Liver (tissue), 9 donors: ENCODE results near the gene ATP2A3. TPM values are rescaled to one million over a fixed set of nuclear protein-coding genes. Genes with fewer than 3 reads are reported as not detected.

Experiments
- DNase-seq: peaks from one replicate; pipeline ENCODE4 v3.0.0-alpha.2; 2017; ENCODE audit warnings: low spot score
- H3K27ac ChIP-seq, 2 donors: one replicate each; pipeline ENCODE4 v1.7.0; 2013; ENCODE audit warnings: inconsistent platforms in 2 of 2, low read length in 2 of 2, control low read depth in 1 of 2, low read depth in 1 of 2, mild to moderate bottlenecking in 1 of 2
- H3K27me3 ChIP-seq, 4 donors: one replicate each; pipeline versions ENCODE4 v1.6.1 to v1.7.0; 2013; ENCODE audit warnings: low read length in 3 of 4, inconsistent platforms in 1 of 4, mild to moderate bottlenecking in 1 of 4, moderate library complexity in 1 of 4; ENCODE audit not compliant: control insufficient read depth in 4 of 4, insufficient read depth in 4 of 4
- H3K36me3 ChIP-seq, 4 donors: one replicate each; pipeline versions ENCODE4 v1.6.1 to v1.7.0; 2013; ENCODE audit warnings: low read length in 3 of 4, mild to moderate bottlenecking in 3 of 4, low read depth in 1 of 4, moderate library complexity in 1 of 4; ENCODE audit not compliant: control insufficient read depth in 4 of 4, insufficient read depth in 3 of 4
- H3K4me1 ChIP-seq, 4 donors: one replicate each; pipeline versions ENCODE4 v1.6.1 to v1.7.0; 2013; ENCODE audit warnings: low read length in 3 of 4, mild to moderate bottlenecking in 3 of 4, moderate library complexity in 1 of 4; ENCODE audit not compliant: control insufficient read depth in 4 of 4, insufficient read depth in 4 of 4
- H3K4me3 ChIP-seq, 3 donors: one replicate each; pipeline versions ENCODE4 v1.6.1 to v1.7.0; 2013; ENCODE audit warnings: low read length in 3 of 3, control low read depth in 1 of 3, low read depth in 1 of 3, mild to moderate bottlenecking in 1 of 3
- H3K9ac ChIP-seq, 2 donors: one replicate each; pipeline ENCODE4 v1.7.0; 2013; ENCODE audit warnings: low read length in 2 of 2, mild to moderate bottlenecking in 2 of 2, moderate library complexity in 2 of 2, control low read depth in 1 of 2, low read depth in 1 of 2
- H3K9me3 ChIP-seq, 4 donors: one replicate each; pipeline versions ENCODE4 v1.6.1 to v1.7.0; 2013; ENCODE audit warnings: low read length in 3 of 4; ENCODE audit not compliant: control insufficient read depth in 4 of 4
- ATF3 ChIP-seq: IDR thresholded peaks from 2 replicates; pipeline ENCODE4 v1.6.1; 2016; ENCODE audit warnings: antibody characterized with exemption
- CTCF ChIP-seq: fragments of 150-350 bp; IDR thresholded peaks from 2 replicates; pipeline ENCODE4 v1.5.1; 2017; ENCODE audit warnings: improper control_type of control experiment, low read depth, low read length; ENCODE audit not compliant: missing input control
- EGR1 ChIP-seq, 2 donors: IDR thresholded peaks; 2 replicates each; pipeline ENCODE4 v1.6.1; 2016 to 2018; ENCODE audit warnings: antibody characterized with exemption in 2 of 2, low read depth in 2 of 2
- FOXA2 ChIP-seq: IDR thresholded peaks from 2 replicates; pipeline ENCODE4 v1.6.1; 2016; ENCODE audit warnings: antibody characterized with exemption
- HNF4A ChIP-seq, 2 donors: conservative IDR thresholded peaks; 2 replicates each; pipeline ENCODE4 v1.6.1; 2016; ENCODE audit warnings: antibody characterized with exemption in 2 of 2, mild to moderate bottlenecking in 2 of 2
- HNF4G ChIP-seq: IDR thresholded peaks from 2 replicates; pipeline ENCODE4 v1.6.1; 2016; ENCODE audit warnings: antibody characterized with exemption
- JUND ChIP-seq, 2 donors: IDR thresholded peaks; 2 replicates each; pipeline ENCODE4 v1.6.1; 2016; ENCODE audit warnings: antibody characterized with exemption in 2 of 2
- RAD21 ChIP-seq, 2 donors: IDR thresholded peaks; 2 replicates each; pipeline ENCODE4 v1.6.1; 2016; ENCODE audit warnings: antibody characterized with exemption in 2 of 2, mild to moderate bottlenecking in 2 of 2
- REST ChIP-seq: IDR thresholded peaks from 2 replicates; pipeline ENCODE4 v1.6.1; 2016; ENCODE audit warnings: antibody characterized with exemption, mild to moderate bottlenecking
- RXRA ChIP-seq, 2 donors: IDR thresholded peaks; 2 replicates each; pipeline ENCODE4 v1.6.1; 2017 to 2018; ENCODE audit warnings: antibody characterized with exemption in 2 of 2, mild to moderate bottlenecking in 1 of 2
- SP1 ChIP-seq: IDR thresholded peaks from 2 replicates; pipeline ENCODE4 v1.6.1; 2018; ENCODE audit warnings: antibody characterized with exemption, mild to moderate bottlenecking
- TAF1 ChIP-seq: conservative IDR thresholded peaks from 2 replicates; pipeline ENCODE4 v1.6.1; 2016; ENCODE audit warnings: antibody characterized with exemption, mild to moderate bottlenecking
- WGBS: extraction: QIAGEN DNeasy Blood & Tissue Kit; methylation state at CpG from one replicate; pipeline ENCODE4 v1.1.7; 2013; 5-methylcytosine and 5-hydroxymethylcytosine counted together
- polyA plus RNA-seq, 2 donors: library from polyadenylated mRNA; stranded (reverse) in 1 of 2; unstranded in 1 of 2; fragments of 200-250 nt in 1 of 2; fragments of >200 nt in 1 of 2; fragmentation: Nextera tagmentation in 1 of 2; extraction: Ambion mirVana in 1 of 2; gene quantifications; one replicate each; pipeline versions ENCODE4 v1.2.1 to v1.2.3, GENCODE V29; 2013 to 2015
- total RNA-seq, 2 donors: library from RNA; depleted of rRNA; stranded (reverse); fragments of >200 nt; gene quantifications; one replicate each; pipeline ENCODE4 v1.2.3, GENCODE V29; 2014
- donor health status: healthy.
- donor health status: healthy.
- donor health status: healthy.
- donor health status: healthy.
- donor health status: healthy.

ATP2A3 gene
- total and polyA plus RNA-seq, 4 donors: 1.4 to 17.1 (median 3.2) TPM

- no peaks in the 10 kb centered on the region for H3K9me3 ChIP-seq
- no peaks in the 10 kb centered on the region for H3K36me3 ChIP-seq
- no peak overlapping the region for H3K27ac ChIP-seq
- H3K4me3 ChIP-seq: no peak overlapping the region
- H3K27me3 ChIP-seq: no peaks in the 10 kb centered on the region
- peak overlapping the region in 1 of 2 donors; percentile 36 for H3K9ac ChIP-seq
- no peak for DNase-seq
- peaks cover 0 to 4% (median 2%) of the 10 kb centered on the region in 4 donors for H3K4me1 ChIP-seq
- TF ChIP-seq SP1 (no peak), CTCF (no peak), TAF1 (no peak), FOXA2 (no peak), REST (no peak), RXRA (IDR thresholded peaks at IDR 0.05) (no peak), EGR1 (IDR thresholded peaks at IDR 0.05; ENCODE audit: low read depth in 2 of 2) (no peak), HNF4G (no peak), ATF3 (no peak), JUND (IDR thresholded peaks at IDR 0.05) (no peak)
- 88% methylated on average over 10 of the region's 10 CpGs for WGBS
Observed at GRCh38 chr17:3914312-3914670, 49.9 kb downstream of the ATP2A3 start.

GRCh38 chr17:3913531-3914311 lies 50.5 kb downstream of the ATP2A3 start:
- TF ChIP-seq HNF4A (conservative IDR thresholded peaks at IDR 0.05): no peak
- TF ChIP-seq RAD21 (IDR thresholded peaks at IDR 0.05): peak; percentile 85 to 95
- peak; percentile 91 for TF ChIP-seq CTCF
- Histone ChIP-seq H3K27me3 (no peaks in the 10 kb centered on the region), H3K9me3 (no peaks in the 10 kb centered on the region), H3K4me1 (peaks cover 0 to 4% (median 2%) of the 10 kb centered on the region in 4 donors), H3K36me3 (no peaks in the 10 kb centered on the region), H3K4me3 (no peak overlapping the region), H3K9ac (peak overlapping the region in 1 of 2 donors; percentile 36), H3K27ac (no peak overlapping the region)
- 29% methylated on average over 17 of the region's 17 CpGs for WGBS
- DNase-seq: peak; percentile 81
